A673 (cell line): Measurements from ENCODE around the gene LURAP1L.

Experiments used
- CTCF ChIP-seq: fragments of 300-800, 200-600 bp; sonication (generic); conservative IDR thresholded peaks from 2 replicates; pipeline ENCODE4 v1.5.1; 2017; ENCODE audit warnings: low read depth, mild to moderate bottlenecking, antibody characterized with exemption, low read length, moderate library complexity, mixed read lengths
- EZH2 ChIP-seq: fragments of 200-600 bp; sonication (generic); IDR thresholded peaks from 2 replicates; pipeline ENCODE4 v1.6.1; 2017; ENCODE audit warnings: borderline replicate concordance, low read depth, mild to moderate bottlenecking, mixed read lengths, antibody characterized with exemption, low read length; ENCODE audit not compliant: poor library complexity, severe bottlenecking

DNA sequence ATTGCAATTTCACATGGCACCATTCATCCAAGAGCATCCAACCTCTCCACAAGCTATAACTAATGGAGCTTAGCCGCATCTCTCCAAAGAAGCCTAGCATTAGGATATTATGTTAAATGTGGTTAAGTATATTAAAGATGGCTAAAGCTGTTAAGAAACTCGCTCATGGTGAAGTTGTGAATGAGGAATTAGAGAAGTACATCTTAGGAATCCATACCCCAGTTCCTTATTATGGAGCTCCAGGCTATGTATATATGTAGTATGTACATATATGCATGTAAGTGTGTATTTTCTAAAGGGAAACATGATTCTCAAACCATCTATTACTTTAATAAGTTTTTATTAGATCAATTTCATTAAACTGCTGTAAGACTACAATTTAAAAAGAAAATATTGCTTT lies 26.4 kb downstream of the LURAP1L start:
- TF ChIP-seq CTCF, result no peak
- TF ChIP-seq EZH2, result no peak
